Trophoblast cell (in vitro differentiated cells and primary cell): ENCODE measurements around the gene AHI1.

ENCODE experiments used
- DNase-seq, 2 donors: peaks; one replicate each; pipeline ENCODE4 v3.0.0-alpha.2; 2016
- H2AFZ ChIP-seq: 2 replicates; pipeline ENCODE4 v1.6.1; 2013; ENCODE audit warnings: low read length, moderate library complexity, mild to moderate bottlenecking; ENCODE audit not compliant: insufficient read depth, poor library complexity
- H2AK5ac ChIP-seq: 2 replicates; pipeline ENCODE4 v1.6.1; 2013; ENCODE audit warnings: mild to moderate bottlenecking, low read length
- H2BK120ac ChIP-seq: 2 replicates; pipeline ENCODE4 v1.6.1; 2013; ENCODE audit warnings: low read length, mild to moderate bottlenecking, moderate library complexity; ENCODE audit not compliant: insufficient read depth, poor library complexity
- H2BK12ac ChIP-seq: 2 replicates; pipeline ENCODE4 v1.6.1; 2013; ENCODE audit warnings: mild to moderate bottlenecking, low read length, moderate library complexity
- H2BK5ac ChIP-seq: 2 replicates; pipeline ENCODE4 v1.6.1; 2013; ENCODE audit warnings: low read length, low read depth, moderate library complexity, mild to moderate bottlenecking; ENCODE audit not compliant: poor library complexity
- H3K14ac ChIP-seq: 2 replicates; pipeline ENCODE4 v1.6.1; 2013; ENCODE audit warnings: mild to moderate bottlenecking, low read length
- H3K18ac ChIP-seq: 2 replicates; pipeline ENCODE4 v1.6.1; 2013; ENCODE audit warnings: mild to moderate bottlenecking, low read length
- H3K23ac ChIP-seq: 2 replicates; pipeline ENCODE4 v1.6.1; 2013; ENCODE audit warnings: low read length
- H3K27ac ChIP-seq: 2 replicates; pipeline ENCODE4 v1.5.1; 2013; ENCODE audit warnings: low read depth, mild to moderate bottlenecking, inconsistent platforms, low read length, moderate library complexity
- H3K27me3 ChIP-seq: 2 replicates; pipeline ENCODE4 v1.6.1; 2013; ENCODE audit warnings: inconsistent platforms, mild to moderate bottlenecking, low read length, moderate library complexity; ENCODE audit not compliant: insufficient read depth
- H3K36me3 ChIP-seq, 2 experiments: 1 replicate in 1 of 2; 2 replicates in 1 of 2; pipeline ENCODE4 v1.6.1; 2013; ENCODE audit warnings: low read length in 2 of 2, mild to moderate bottlenecking in 2 of 2, moderate library complexity in 1 of 2; ENCODE audit not compliant: insufficient read depth in 2 of 2, control insufficient read depth in 1 of 2
- H3K4ac ChIP-seq: 2 replicates; pipeline ENCODE4 v1.6.1; 2013; ENCODE audit warnings: low read depth, mild to moderate bottlenecking, low read length, moderate library complexity
- H3K4me1 ChIP-seq, 2 experiments: 1 replicate in 1 of 2; 2 replicates in 1 of 2; pipeline ENCODE4 v1.6.1; 2013; ENCODE audit warnings: low read length in 2 of 2, mild to moderate bottlenecking in 2 of 2, moderate library complexity in 1 of 2; ENCODE audit not compliant: insufficient read depth in 2 of 2, control insufficient read depth in 1 of 2
- H3K4me2 ChIP-seq: 2 replicates; pipeline ENCODE4 v1.6.1; 2013; ENCODE audit warnings: inconsistent platforms, mild to moderate bottlenecking, low read length, moderate library complexity
- H3K4me3 ChIP-seq: 2 replicates; pipeline ENCODE4 v1.5.1; 2013; ENCODE audit warnings: mild to moderate bottlenecking, low read depth, low read length, inconsistent platforms
- H3K79me1 ChIP-seq: one replicate; pipeline ENCODE4 v1.6.1; 2013; ENCODE audit warnings: low read length
- H3K79me2 ChIP-seq: 2 replicates; pipeline ENCODE4 v1.6.1; 2013; ENCODE audit warnings: low read length, mild to moderate bottlenecking; ENCODE audit not compliant: control insufficient read depth, insufficient read depth, poor library complexity
- H3K9ac ChIP-seq: 2 replicates; pipeline ENCODE4 v1.6.1; 2013; ENCODE audit warnings: mild to moderate bottlenecking, low read length
- H3K9me3 ChIP-seq: 2 replicates; pipeline ENCODE4 v1.6.1; 2013; ENCODE audit warnings: low read depth, mild to moderate bottlenecking, control low read depth, inconsistent platforms, low read length; ENCODE audit not compliant: insufficient read depth
- H4K12ac ChIP-seq: 2 replicates; pipeline ENCODE4 v1.6.1; 2013; ENCODE audit warnings: low read depth, mild to moderate bottlenecking, low read length, moderate library complexity
- H4K8ac ChIP-seq: 2 replicates; pipeline ENCODE4 v1.6.1; 2013; ENCODE audit warnings: low read depth, mild to moderate bottlenecking, low read length, moderate library complexity
- H4K91ac ChIP-seq: one replicate; pipeline ENCODE4 v1.6.1; 2013; ENCODE audit warnings: low read depth, mild to moderate bottlenecking, low read length, moderate library complexity
- WGBS: extraction: QIAGEN DNeasy Blood & Tissue Kit; methylation state at CpG from one replicate; pipeline ENCODE4 v1.1.7; 2013; ENCODE audit warnings: missing lambda C conversion rate; ENCODE audit not compliant: insufficient read length, insufficient coverage; ENCODE audit errors: extremely low coverage; 5-methylcytosine and 5-hydroxymethylcytosine counted together

The AHI1 gene

DNA sequence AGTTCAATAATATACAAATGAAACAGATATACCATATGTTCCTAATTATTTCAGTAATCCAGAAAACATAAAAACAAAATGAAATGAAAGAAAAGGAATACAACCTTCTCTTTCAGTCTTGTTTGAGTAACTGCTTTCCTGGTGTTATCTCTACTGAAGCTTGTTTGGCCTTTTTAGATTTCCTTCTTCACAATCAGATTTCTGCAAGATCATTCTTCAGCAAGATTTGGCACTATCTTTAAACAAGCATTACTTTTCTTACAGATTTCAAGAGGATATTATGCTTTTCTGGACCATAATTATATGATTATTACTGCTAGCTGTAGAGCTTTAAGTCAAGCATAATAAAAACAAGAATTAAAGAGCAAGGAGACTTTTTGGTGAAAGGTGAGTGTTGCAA lies 196.2 kb downstream of the AHI1 start:
- Histone ChIP-seq H2BK5ac (no peak overlapping the region), H2AK5ac (no peak overlapping the region), H3K79me1 (no peaks in the 10 kb centered on the region), H3K27me3 (no peaks in the 10 kb centered on the region), H3K14ac (no peak overlapping the region), H3K4ac (no peak overlapping the region), H2BK12ac (no peak overlapping the region), H3K4me3 (no peak overlapping the region), H3K36me3 (no peaks in the 10 kb centered on the region), H3K27ac (no peak overlapping the region), H3K18ac (no peak overlapping the region), H3K23ac (no peak overlapping the region), H2AFZ (no peak overlapping the region), H3K9me3 (no peaks in the 10 kb centered on the region), H3K79me2 (no peaks in the 10 kb centered on the region), H2BK120ac (no peak overlapping the region), H3K9ac (no peak overlapping the region), H3K4me1 (no peaks in the 10 kb centered on the region), H4K8ac (no peak overlapping the region), H3K4me2 (no peak overlapping the region), H4K91ac (no peak overlapping the region), H4K12ac (no peak overlapping the region)
- DNase-seq: no peak

DNA sequence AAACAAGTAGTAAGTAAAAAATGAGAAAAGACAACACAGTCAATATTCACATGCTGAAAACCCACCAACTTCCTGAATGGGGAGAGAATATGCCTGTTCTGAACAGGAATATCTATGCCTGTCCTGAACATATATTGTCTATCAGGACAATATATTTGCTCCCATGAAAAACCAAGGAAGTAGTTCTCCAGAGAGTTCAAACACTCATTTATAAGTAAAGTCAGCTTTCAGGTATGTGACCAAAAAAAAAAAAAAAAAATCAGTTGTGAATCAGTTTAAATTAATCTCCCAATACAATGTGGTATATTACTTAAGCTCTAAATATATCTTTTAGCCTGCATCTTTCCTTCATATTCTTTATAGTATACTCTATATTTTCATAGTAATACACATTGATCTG lies 197.0 kb downstream of the AHI1 start:
- no peaks in the 10 kb centered on the region for H3K79me1 ChIP-seq
- no peak overlapping the region for H2BK12ac ChIP-seq
- no peak overlapping the region for H2BK120ac ChIP-seq
- no peak overlapping the region for H4K12ac ChIP-seq
- DNase-seq: no peak
- H2AK5ac ChIP-seq: no peak overlapping the region
- no peaks in the 10 kb centered on the region for H3K9me3 ChIP-seq
- no peaks in the 10 kb centered on the region for H3K79me2 ChIP-seq
- no peaks in the 10 kb centered on the region for H3K36me3 ChIP-seq
- no peak overlapping the region for H4K8ac ChIP-seq
- H3K4me3 ChIP-seq: no peak overlapping the region
- H3K18ac ChIP-seq: no peak overlapping the region
- H4K91ac ChIP-seq: no peak overlapping the region
- no peaks in the 10 kb centered on the region for H3K4me1 ChIP-seq
- no peak overlapping the region for H3K4me2 ChIP-seq
- H3K9ac ChIP-seq: no peak overlapping the region
- H2BK5ac ChIP-seq: no peak overlapping the region
- no peak overlapping the region for H3K23ac ChIP-seq
- no peak overlapping the region for H3K14ac ChIP-seq
- no peak overlapping the region for H2AFZ ChIP-seq
- H3K27ac ChIP-seq: no peak overlapping the region
- no peak overlapping the region for H3K4ac ChIP-seq
- no peaks in the 10 kb centered on the region for H3K27me3 ChIP-seq

DNA sequence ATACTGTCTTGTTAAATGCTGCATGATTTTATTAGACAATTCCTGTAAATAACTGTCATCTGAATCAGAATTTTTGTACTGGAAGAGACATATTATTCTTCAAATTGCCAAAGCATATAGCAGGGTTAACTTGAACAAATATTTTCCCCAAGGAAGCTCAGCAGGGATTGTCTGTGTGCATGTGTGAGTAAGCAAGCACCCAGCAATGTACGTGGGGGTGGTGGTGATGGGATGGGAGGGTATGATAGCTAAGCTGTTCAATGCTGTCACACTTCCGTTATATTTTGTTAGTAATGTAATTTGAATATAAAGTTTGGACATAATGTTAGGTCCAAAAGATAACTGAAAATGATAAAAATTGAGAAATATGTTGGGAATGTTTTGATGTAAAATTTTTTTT lies 198.3 kb downstream of the AHI1 start:
- Histone ChIP-seq H3K4ac (no peak overlapping the region), H3K4me3 (no peak overlapping the region), H3K9ac (no peak overlapping the region), H3K27ac (no peak overlapping the region), H4K91ac (no peak overlapping the region), H3K18ac (no peak overlapping the region), H3K79me2 (no peaks in the 10 kb centered on the region), H3K79me1 (no peaks in the 10 kb centered on the region), H2BK120ac (no peak overlapping the region), H3K9me3 (no peaks in the 10 kb centered on the region), H3K23ac (no peak overlapping the region), H4K8ac (no peak overlapping the region), H2AK5ac (no peak overlapping the region), H2BK12ac (no peak overlapping the region), H3K4me2 (no peak overlapping the region), H3K27me3 (no peaks in the 10 kb centered on the region), H4K12ac (no peak overlapping the region), H2BK5ac (no peak overlapping the region), H3K4me1 (no peaks in the 10 kb centered on the region), H3K36me3 (no peaks in the 10 kb centered on the region), H2AFZ (no peak overlapping the region), H3K14ac (no peak overlapping the region)
- no peak for DNase-seq
- WGBS: no CpG with 5 or more reads among the region's 2 CpGs

DNA sequence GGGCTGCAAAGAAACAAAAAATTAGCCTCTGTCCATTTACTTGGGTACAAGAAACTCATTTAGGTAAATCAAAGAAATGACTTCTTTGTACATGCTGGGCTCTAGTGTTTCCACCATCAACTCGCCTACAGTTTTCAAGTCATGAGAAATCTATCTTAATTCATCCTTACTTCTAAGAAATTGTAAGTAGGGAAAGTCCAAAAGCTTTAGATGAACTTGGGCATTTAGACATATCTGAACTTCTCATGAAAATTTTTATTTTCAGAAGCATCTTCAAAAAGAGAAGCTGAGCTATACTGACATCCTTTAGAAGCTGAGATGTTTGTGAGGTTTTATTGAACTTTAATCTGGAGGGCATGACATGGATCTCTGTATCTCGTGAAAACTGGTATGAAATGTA lies 199.1 kb downstream of the AHI1 start:
- no peaks in the 10 kb centered on the region for H3K36me3 ChIP-seq
- no peak overlapping the region for H3K9ac ChIP-seq
- H2AFZ ChIP-seq: no peak overlapping the region
- no peak overlapping the region for H3K14ac ChIP-seq
- no peak for DNase-seq
- H2BK120ac ChIP-seq: no peak overlapping the region
- H2BK12ac ChIP-seq: no peak overlapping the region
- H3K79me1 ChIP-seq: no peaks in the 10 kb centered on the region
- no peak overlapping the region for H4K8ac ChIP-seq
- H4K91ac ChIP-seq: no peak overlapping the region
- H3K4me3 ChIP-seq: no peak overlapping the region
- H4K12ac ChIP-seq: no peak overlapping the region
- no peak overlapping the region for H3K18ac ChIP-seq
- H3K27ac ChIP-seq: no peak overlapping the region
- no peak overlapping the region for H3K4ac ChIP-seq
- no peaks in the 10 kb centered on the region for H3K79me2 ChIP-seq
- no peak overlapping the region for H3K23ac ChIP-seq
- H3K4me1 ChIP-seq: no peaks in the 10 kb centered on the region
- no CpG with 5 or more reads among the region's 2 CpGs for WGBS
- H3K9me3 ChIP-seq: no peaks in the 10 kb centered on the region
- H2AK5ac ChIP-seq: no peak overlapping the region
- H3K4me2 ChIP-seq: no peak overlapping the region
- H3K27me3 ChIP-seq: no peaks in the 10 kb centered on the region
- no peak overlapping the region for H2BK5ac ChIP-seq

DNA sequence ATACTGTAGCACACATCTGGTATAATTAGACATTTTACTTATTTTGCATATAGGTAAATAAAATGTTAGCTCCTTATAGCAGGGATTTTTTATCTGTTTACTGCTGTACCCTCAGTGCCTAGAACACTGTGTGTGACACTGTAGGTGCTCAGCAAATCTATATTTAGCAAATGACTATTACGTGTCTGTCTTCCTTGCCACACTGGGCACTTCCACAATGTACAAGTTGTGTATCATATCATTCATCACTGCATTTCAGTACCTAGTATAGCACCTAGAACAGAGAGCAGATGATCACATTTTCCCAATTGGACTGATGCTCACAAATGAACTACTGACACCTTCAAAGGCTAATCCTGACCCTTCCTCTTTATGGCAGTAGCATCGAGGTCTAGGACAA lies 200.8 kb downstream of the AHI1 start:
- no peak overlapping the region for H3K9ac ChIP-seq
- DNase-seq: no peak
- WGBS: no CpG with 5 or more reads among the region's 2 CpGs
- H3K79me1 ChIP-seq: no peaks in the 10 kb centered on the region
- no peak overlapping the region for H4K12ac ChIP-seq
- no peak overlapping the region for H4K91ac ChIP-seq
- no peaks in the 10 kb centered on the region for H3K27me3 ChIP-seq
- no peak overlapping the region for H3K4me2 ChIP-seq
- H2AK5ac ChIP-seq: no peak overlapping the region
- H3K27ac ChIP-seq: no peak overlapping the region
- no peak overlapping the region for H3K14ac ChIP-seq
- no peak overlapping the region for H2BK12ac ChIP-seq
- H3K4ac ChIP-seq: no peak overlapping the region
- no peak overlapping the region for H2AFZ ChIP-seq
- no peak overlapping the region for H3K4me3 ChIP-seq
- H3K18ac ChIP-seq: no peak overlapping the region
- no peak overlapping the region for H2BK120ac ChIP-seq
- H2BK5ac ChIP-seq: no peak overlapping the region
- H3K36me3 ChIP-seq: no peaks in the 10 kb centered on the region
- H3K23ac ChIP-seq: no peak overlapping the region
- H3K4me1 ChIP-seq: no peaks in the 10 kb centered on the region
- H4K8ac ChIP-seq: no peak overlapping the region
- no peaks in the 10 kb centered on the region for H3K9me3 ChIP-seq
- H3K79me2 ChIP-seq: no peaks in the 10 kb centered on the region
